Activated T-helper 17 cell treated with anti-CD3 and anti-CD28 coated beads, Interleukin-2, amount 50 U/mL, for 72 hours (primary cell): ENCODE results near the gene NXT2. TPM values are rescaled to one million over a fixed set of nuclear protein-coding genes. Genes with fewer than 3 reads are reported as not detected.
"Not testable (repeated sequence)": the region's sequence is repeated elsewhere in the genome, so short reads cannot be mapped to it uniquely, and the experiment has no call there.

Experiments used
- ATAC-seq: fragments of 150-1000 bp; cut with Tn5 transposase; replicated peaks from 2 replicates; pipeline ENCODE4 v1.10.0; 2021; ENCODE audit warnings: mild to moderate bottlenecking, moderate library complexity
- H3K27ac Mint-ChIP-seq: one replicate; pipeline ENCODE4 v1.8.0; 2022; ENCODE audit warnings: mixed read lengths
- H3K27me3 Mint-ChIP-seq: one replicate; pipeline ENCODE4 v1.8.0; 2022; ENCODE audit warnings: mixed read lengths
- H3K36me3 Mint-ChIP-seq: one replicate; pipeline ENCODE4 v1.8.0; 2022; ENCODE audit warnings: low read depth, mild to moderate bottlenecking, mixed read lengths
- H3K4me1 Mint-ChIP-seq: one replicate; pipeline ENCODE4 v1.8.0; 2022; ENCODE audit warnings: mixed read lengths
- H3K4me3 Mint-ChIP-seq: one replicate; pipeline ENCODE4 v1.8.0; 2022; ENCODE audit warnings: mild to moderate bottlenecking, mixed read lengths
- H3K9me3 Mint-ChIP-seq: one replicate; pipeline ENCODE4 v1.8.0; 2022; ENCODE audit warnings: mixed read lengths
- total RNA-seq, 2 donors: library from RNA; stranded (reverse); gene quantifications; one replicate each; pipeline ENCODE4 v1.2.3, GENCODE V29; 2022

The NXT2 gene
- total RNA-seq, result 10 to 100 TPM in 1 of 2 donors, 1 to 10 TPM in 1; 8.8 to 10.1 TPM

DNA sequence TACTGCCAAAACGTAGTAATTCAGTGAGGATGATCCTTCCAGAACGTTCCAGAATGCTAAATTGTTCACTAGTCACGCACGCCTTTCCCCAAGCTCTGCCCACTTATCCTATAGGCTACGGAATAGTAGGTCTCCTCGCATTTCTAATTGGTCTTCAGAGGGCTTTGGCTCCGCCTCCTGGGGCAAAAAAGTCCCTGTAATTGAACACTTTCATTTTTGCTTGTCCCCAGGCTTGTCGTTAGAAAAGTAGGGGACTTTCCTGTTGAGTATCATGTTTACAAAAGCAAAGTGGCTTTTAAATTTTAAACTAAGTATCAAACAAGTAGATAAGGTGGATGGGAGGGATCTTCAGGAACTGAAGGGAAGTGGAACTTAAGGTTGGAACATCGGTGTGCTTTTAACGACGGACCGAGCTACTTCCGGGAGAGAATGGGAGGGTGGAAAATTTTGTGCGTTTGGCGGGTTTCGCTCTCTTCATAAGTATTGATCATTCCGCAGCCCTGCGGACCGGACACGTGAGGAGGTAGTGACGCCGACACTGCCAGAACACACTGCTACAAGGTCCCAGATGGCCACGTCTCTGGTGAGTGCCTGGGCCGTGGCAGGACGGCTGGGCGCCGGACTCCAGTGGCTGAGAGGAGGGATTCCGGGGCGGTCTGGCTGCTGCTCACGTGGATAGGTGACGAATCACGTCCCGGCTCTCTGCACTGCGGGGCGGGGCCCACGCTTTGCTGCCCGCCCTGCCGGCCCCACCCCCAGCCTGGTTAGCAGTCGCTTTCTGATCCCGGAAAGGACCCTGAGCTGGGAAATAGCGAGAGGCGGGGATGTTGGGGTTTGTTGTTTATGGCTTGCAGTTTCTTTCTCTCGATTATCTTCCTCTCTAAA, at the start of gene NXT2:
Gene NXT2 (plus strand): TSS at position 406 of the 885 bp plus-strand sequence. CDS start 163 bp downstream, at position 569.
- Mint-ChIP-seq H3K27ac (peak within 1 kb of the TSS; percentile 98), H3K36me3 (peaks cover 7% of the 10 kb centered on the region), H3K9me3 (peaks cover 3% of the 10 kb centered on the region), H3K4me3 (peak within 1 kb of the TSS; percentile 94), H3K4me1 (no peaks in the 10 kb centered on the region), H3K27me3 (peaks cover 5% of the 10 kb centered on the region)
- ATAC-seq, result peak; percentile 97

DNA sequence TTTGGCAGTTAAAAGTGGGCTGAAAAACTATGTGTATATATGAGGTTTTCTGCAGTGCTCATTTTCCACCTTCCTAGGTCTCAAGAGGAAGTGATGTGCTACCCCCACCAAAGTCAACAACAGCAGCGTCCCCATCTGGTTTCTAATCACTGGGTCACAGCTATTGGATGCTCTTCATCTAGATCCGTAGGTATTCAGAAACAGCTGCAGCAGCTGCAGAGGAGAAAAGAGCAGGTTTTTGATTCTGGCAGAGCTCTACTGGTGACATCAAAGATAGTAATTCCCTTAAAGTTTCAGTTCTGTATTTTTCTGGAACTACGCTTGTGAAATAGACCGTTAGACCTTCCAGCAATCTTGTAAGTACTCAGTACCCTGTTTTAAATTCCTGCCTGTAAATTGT, 49.0 kb upstream of the NXT2 start:
- Mint-ChIP-seq H3K27ac (no peak overlapping the region), H3K4me3 (no peak overlapping the region), H3K27me3 (peaks cover 4% of the 10 kb centered on the region), H3K4me1 (no peaks in the 10 kb centered on the region), H3K9me3 (no peaks in the 10 kb centered on the region), H3K36me3 (no peaks in the 10 kb centered on the region)
- no peak for ATAC-seq

DNA sequence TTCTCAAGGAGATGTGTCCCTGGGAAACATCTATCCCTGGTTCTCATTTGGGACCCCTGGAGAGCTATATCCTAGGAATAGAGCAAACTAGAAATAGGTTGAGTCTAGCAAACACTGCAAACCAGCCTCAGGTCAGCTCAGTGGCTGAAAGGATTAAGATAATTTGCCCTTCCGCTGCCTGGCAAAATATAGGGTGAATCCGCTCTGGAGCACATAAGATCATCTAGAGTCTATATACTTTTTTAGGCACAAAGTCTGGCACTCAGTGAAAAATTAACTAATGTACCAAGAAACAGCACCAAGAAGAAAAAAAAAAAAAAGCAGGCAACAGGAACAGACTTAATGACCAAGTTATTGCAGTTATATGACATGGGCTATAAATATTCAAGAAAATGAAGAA, 47.5 kb upstream of the NXT2 start:
- Mint-ChIP-seq H3K27ac (no peak overlapping the region), H3K36me3 (no peaks in the 10 kb centered on the region), H3K4me3 (no peak overlapping the region), H3K9me3 (no peaks in the 10 kb centered on the region), H3K4me1 (no peaks in the 10 kb centered on the region), H3K27me3 (peaks cover 4% of the 10 kb centered on the region)
- no peak for ATAC-seq

GRCh38 chrX:109498434-109498833, 38.2 kb upstream of the NXT2 start:
- H3K4me3 Mint-ChIP-seq, result no peak overlapping the region
- no peaks in the 10 kb centered on the region for H3K4me1 Mint-ChIP-seq
- H3K36me3 Mint-ChIP-seq, result no peaks in the 10 kb centered on the region
- no peaks in the 10 kb centered on the region for H3K9me3 Mint-ChIP-seq
- H3K27me3 Mint-ChIP-seq, result peaks cover 9% of the 10 kb centered on the region
- H3K27ac Mint-ChIP-seq, result no peak overlapping the region
- no peak for ATAC-seq

DNA sequence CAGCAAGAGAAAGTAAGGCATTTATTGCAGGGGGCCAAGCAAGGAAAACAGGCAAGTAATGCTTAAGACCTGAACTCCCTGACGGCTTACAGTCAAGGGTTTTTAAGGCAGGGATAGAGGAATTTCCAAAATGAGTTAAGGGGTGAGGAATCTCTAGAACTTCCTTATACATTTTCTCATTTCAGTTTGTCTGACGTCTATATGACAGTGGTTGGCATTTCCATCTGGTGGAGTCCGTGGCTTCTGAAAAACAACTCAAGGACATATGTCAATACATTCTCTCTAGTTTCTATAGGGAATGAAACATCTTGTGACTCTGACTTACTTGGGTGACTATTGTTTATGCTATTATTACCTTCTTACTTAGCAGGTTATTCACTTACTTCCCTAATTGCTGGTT, 35.5 kb upstream of the NXT2 start:
- Mint-ChIP-seq H3K27me3 (peaks cover 5% of the 10 kb centered on the region), H3K4me3 (no peak overlapping the region), H3K4me1 (no peaks in the 10 kb centered on the region), H3K36me3 (no peaks in the 10 kb centered on the region), H3K27ac (no peak overlapping the region), H3K9me3 (no peaks in the 10 kb centered on the region)
- no peak for ATAC-seq

DNA sequence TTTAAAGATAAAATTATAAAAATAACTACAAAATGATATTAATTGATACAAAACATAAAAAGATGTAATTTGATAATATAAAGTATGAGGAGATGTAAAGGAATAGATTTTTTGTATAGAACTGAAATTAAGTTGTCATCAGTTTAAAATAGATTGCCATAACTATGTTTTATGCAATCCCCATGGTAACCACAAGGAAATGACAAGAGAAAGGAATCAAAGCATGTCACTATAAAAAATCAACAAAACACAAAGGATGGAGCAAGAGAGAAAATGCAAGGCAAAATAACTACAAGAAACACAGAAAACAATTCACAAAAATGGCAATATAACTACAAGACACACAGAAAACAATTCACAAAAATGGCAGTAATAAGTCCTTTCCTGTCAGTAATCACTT, 27.7 kb upstream of the NXT2 start:
- no peaks in the 10 kb centered on the region for H3K4me1 Mint-ChIP-seq
- no peak for ATAC-seq
- no peak overlapping the region for H3K4me3 Mint-ChIP-seq
- no peaks in the 10 kb centered on the region for H3K9me3 Mint-ChIP-seq
- H3K27ac Mint-ChIP-seq, result no peak overlapping the region
- H3K36me3 Mint-ChIP-seq, result no peaks in the 10 kb centered on the region
- peaks cover 27% of the 10 kb centered on the region for H3K27me3 Mint-ChIP-seq

DNA sequence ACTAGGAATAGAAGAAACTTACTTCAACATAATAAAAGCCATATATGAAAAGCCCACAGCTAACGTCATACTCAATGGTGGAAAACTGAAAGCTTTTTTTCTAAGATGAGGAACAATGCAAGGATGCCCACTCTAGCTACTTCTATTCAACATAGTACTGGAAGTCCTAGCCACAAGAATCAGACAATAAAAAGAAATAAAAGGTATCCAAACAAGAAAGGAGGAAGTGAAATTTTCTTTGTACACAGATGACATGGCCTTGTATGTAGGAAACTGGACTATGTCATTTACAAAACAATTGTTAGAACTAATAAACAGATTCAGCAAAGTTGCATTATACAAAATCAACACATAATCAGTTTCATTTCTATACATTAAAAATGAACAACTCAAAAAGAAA, 25.5 kb upstream of the NXT2 start:
- H3K4me1 Mint-ChIP-seq, result no peaks in the 10 kb centered on the region
- no peak overlapping the region for H3K4me3 Mint-ChIP-seq
- H3K27me3 Mint-ChIP-seq, result peaks cover 33% of the 10 kb centered on the region
- no peak overlapping the region for H3K27ac Mint-ChIP-seq
- no peaks in the 10 kb centered on the region for H3K36me3 Mint-ChIP-seq
- ATAC-seq, result no peak
- no peaks in the 10 kb centered on the region for H3K9me3 Mint-ChIP-seq

- no peaks in the 10 kb centered on the region for H3K36me3 Mint-ChIP-seq
- no peak overlapping the region for H3K4me3 Mint-ChIP-seq
- H3K27ac Mint-ChIP-seq, result no peak overlapping the region
- no peaks in the 10 kb centered on the region for H3K9me3 Mint-ChIP-seq
- no peaks in the 10 kb centered on the region for H3K4me1 Mint-ChIP-seq
- peaks cover 24% of the 10 kb centered on the region for H3K27me3 Mint-ChIP-seq
- no peak for ATAC-seq
These were observed 17.6 kb upstream of the NXT2 start for GRCh38 chrX:109519001-109519400.

GRCh38 chrX:109533005-109533404, 3.6 kb upstream of the NXT2 start:
- peaks cover 7% of the 10 kb centered on the region for H3K36me3 Mint-ChIP-seq
- no peaks in the 10 kb centered on the region for H3K4me1 Mint-ChIP-seq
- no peak for ATAC-seq
- peaks cover 15% of the 10 kb centered on the region for H3K27me3 Mint-ChIP-seq
- peaks cover 3% of the 10 kb centered on the region for H3K9me3 Mint-ChIP-seq
- no peak overlapping the region for H3K27ac Mint-ChIP-seq
- no peak overlapping the region for H3K4me3 Mint-ChIP-seq

GRCh38 chrX:109533631-109534030, 3.0 kb upstream of the NXT2 start:
- Mint-ChIP-seq H3K4me1 (no peaks in the 10 kb centered on the region), H3K27me3 (peaks cover 15% of the 10 kb centered on the region), H3K9me3 (peaks cover 3% of the 10 kb centered on the region), H3K27ac (no peak overlapping the region), H3K4me3 (peak overlapping the region; percentile 9), H3K36me3 (peaks cover 7% of the 10 kb centered on the region)
- no peak for ATAC-seq

DNA sequence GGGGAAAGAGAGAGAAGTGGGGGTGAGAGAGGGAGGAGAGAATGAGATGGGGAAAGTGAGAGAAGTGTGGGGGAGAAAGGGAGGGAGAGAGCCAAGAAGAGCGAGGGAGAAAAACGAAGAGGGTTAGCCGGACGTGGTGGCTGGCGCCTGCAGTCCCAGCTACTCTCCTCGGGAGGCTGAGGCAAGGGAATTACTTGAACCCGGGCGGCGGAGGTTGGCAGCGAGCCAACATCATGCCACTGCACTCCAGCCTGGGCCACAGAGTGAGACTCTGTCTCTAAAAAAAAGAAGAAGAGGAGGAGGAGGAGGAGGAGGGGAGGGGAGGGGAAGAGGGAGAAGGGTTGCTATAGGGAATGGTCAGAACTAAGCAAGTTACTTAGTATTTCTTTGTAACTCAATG, 1.7 kb upstream of the NXT2 start:
- Mint-ChIP-seq H3K27ac (no peak overlapping the region), H3K27me3 (peaks cover 15% of the 10 kb centered on the region), H3K4me3 (peak overlapping the region; percentile 94), H3K9me3 (peaks cover 3% of the 10 kb centered on the region), H3K4me1 (no peaks in the 10 kb centered on the region), H3K36me3 (peaks cover 7% of the 10 kb centered on the region)
- ATAC-seq, result no peak

DNA sequence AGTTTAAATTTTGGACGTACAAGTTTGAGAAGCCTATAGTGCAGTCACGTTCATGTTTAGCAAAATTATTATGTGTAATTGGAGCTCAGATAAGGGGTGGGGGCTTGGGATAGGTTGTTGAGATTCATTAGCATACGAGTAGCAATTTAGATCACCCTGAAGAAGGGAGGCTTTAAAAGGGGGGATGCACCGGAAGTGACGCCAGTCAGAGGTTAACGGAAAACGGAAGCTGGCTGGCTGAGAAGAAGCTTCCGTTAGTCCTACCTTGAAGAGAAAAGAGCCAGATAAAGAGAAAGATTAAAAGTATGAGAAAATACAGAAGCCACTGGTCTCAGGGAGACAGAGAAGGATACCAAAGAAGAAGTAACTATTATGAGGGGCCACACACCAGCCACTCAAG, 1.1 kb upstream of the NXT2 start:
- peak overlapping the region; percentile 94 for H3K4me3 Mint-ChIP-seq
- H3K27ac Mint-ChIP-seq, result no peak overlapping the region
- no peaks in the 10 kb centered on the region for H3K4me1 Mint-ChIP-seq
- no peak for ATAC-seq
- peaks cover 3% of the 10 kb centered on the region for H3K9me3 Mint-ChIP-seq
- peaks cover 9% of the 10 kb centered on the region for H3K27me3 Mint-ChIP-seq
- H3K36me3 Mint-ChIP-seq, result peaks cover 7% of the 10 kb centered on the region

DNA sequence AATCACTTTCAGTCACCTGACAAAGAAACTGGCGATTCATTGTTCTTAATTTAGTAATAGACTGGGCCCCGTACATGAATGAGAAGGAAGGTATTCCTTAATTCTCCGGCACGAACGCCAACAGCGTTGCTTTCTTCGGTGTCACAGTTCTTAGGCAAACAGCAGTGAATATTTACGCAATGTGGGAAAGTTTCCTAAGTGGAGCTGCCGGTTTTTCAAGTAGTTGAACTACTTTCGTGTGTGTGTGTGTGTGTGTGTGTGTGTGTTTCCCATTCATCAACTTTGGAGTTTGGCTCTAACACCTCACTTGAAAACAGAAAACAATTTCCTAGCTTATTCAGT, 651 bp downstream of the NXT2 start:
- Mint-ChIP-seq H3K36me3 (peaks cover 7% of the 10 kb centered on the region), H3K27me3 (peaks cover 4% of the 10 kb centered on the region), H3K9me3 (peaks cover 3% of the 10 kb centered on the region), H3K4me1 (no peaks in the 10 kb centered on the region), H3K27ac (peak overlapping the region; percentile 98), H3K4me3 (peak overlapping the region; percentile 94)
- ATAC-seq, result no peak

DNA sequence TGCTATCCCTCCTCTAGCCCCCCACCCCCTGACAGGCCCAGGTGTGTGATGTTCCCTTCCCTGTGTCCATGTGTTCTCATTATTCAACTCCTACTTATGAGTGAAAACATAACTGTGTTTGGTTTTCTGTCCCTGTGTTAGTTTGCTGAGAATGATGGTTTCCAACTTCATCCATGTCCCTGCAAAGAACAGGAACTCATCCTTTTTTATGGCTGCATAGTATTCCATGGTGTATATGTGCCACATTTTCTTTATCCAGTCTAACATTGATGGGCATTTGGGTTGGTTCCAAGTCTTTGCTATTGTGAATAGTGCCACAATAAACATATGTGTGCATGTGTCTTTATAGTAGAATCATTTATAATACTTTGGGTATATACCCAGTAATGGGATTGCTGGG, 2.4 kb downstream of the NXT2 start:
- not testable (repeated sequence) for H3K4me3 Mint-ChIP-seq, H3K27me3 Mint-ChIP-seq, H3K9me3 Mint-ChIP-seq, ATAC-seq, H3K4me1 Mint-ChIP-seq, H3K27ac Mint-ChIP-seq
- peaks cover 14% of the 10 kb centered on the region for H3K36me3 Mint-ChIP-seq

GRCh38 chrX:109553862-109554261, 17.2 kb downstream of the NXT2 start:
- no peaks in the 10 kb centered on the region for H3K9me3 Mint-ChIP-seq
- ATAC-seq, result no peak
- H3K4me1 Mint-ChIP-seq, result no peaks in the 10 kb centered on the region
- no peaks in the 10 kb centered on the region for H3K36me3 Mint-ChIP-seq
- H3K27ac Mint-ChIP-seq, result no peak overlapping the region
- H3K4me3 Mint-ChIP-seq, result no peak overlapping the region
- H3K27me3 Mint-ChIP-seq, result peaks cover 8% of the 10 kb centered on the region
